ENCODE measurements around the gene ZC3H12A.

Gene ZC3H12A

DNA sequence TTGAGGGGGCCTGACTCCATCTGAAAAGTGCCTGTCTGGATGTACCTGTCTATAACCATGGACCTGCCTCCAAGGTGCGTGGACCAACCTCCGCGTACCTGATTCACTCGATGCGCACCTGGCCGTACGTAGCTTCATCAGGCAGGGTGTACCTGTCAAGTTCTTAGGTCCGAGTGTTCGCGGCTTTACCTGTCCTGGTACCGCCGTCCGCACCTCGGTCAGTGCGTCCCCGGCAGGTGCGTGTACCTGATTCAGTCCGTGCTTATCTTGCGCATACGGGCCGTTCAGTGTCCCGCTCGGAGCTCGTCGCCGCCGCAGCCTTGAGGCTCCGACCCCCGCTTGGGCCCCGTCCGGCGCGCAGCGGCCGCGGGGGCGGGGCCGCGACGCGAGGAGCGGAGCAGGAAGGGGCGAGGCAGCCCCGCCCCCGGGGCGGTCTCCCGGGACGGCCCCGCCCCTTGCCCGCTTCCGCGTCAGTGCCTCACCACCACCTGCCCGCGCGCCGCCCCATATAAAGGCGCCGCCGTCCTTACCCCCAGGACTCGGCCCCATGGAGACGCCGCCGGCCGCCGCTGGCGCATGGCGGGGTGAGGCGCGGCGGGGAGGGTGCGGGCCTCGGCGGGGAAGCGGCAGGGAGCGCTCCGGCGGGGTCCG lies at the start of gene ZC3H12A:
TSS of gene ZC3H12A (plus strand) at position 535 of the 651 bp plus-strand sequence. CDS start 917 bp downstream, outside the sequence.
- peak within 1 kb of the TSS; percentile 87 for H3K27ac ChIP-seq
- no peak for TF ChIP-seq ZFX (IDR thresholded peaks at IDR 0.05)
- TF ChIP-seq, protein P1, sequence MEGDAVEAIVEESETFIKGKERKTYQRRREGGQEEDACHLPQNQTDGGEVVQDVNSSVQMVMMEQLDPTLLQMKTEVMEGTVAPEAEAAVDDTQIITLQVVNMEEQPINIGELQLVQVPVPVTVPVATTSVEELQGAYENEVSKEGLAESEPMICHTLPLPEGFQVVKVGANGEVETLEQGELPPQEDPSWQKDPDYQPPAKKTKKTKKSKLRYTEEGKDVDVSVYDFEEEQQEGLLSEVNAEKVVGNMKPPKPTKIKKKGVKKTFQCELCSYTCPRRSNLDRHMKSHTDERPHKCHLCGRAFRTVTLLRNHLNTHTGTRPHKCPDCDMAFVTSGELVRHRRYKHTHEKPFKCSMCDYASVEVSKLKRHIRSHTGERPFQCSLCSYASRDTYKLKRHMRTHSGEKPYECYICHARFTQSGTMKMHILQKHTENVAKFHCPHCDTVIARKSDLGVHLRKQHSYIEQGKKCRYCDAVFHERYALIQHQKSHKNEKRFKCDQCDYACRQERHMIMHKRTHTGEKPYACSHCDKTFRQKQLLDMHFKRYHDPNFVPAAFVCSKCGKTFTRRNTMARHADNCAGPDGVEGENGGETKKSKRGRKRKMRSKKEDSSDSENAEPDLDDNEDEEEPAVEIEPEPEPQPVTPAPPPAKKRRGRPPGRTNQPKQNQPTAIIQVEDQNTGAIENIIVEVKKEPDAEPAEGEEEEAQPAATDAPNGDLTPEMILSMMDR (conservative IDR thresholded peaks at IDR 0.05), result no peak

DNA sequence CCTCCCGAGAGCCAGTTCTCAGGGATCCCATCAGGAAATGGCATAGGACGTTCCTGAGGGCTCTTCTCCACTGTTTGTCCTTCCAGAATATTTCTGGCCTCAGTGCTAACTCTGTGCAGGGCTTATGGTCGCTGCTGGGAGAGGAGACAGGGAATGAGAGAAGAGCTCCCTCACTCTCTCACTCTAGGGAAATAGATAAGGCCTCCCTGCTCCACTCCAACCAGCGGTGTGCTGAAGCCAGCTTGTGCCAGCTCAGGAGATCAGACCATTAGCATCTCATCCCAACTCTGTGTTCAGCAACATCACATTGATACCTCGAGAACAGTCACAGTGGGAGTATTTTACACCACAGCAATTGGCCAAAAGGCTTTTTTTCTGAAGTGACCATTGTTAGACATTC lies 49.2 kb upstream of the ZC3H12A start:
- TF ChIP-seq, protein P1 (conservative IDR thresholded peaks at IDR 0.05), result no peak
- TF ChIP-seq ZFX (IDR thresholded peaks at IDR 0.05), result no peak
- no peak overlapping the region for H3K27ac ChIP-seq

DNA sequence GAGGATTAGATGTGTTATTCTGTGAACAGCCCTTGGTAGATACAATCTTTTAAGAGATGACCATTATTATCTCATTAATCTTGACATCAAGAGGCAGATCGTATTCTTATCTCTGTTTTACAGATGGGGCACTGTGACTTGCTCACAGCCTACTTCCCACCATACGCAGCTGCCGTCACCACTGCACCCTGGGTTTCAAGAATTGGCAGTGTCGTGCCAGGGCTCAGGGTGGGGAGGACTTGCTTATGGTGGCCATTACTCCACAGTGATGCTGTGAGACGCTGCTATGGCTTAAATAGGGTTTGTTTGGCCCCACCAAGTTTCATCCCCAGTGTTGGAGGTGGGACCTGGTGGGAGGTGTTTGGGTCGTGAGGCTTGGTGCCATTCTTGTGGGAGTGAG lies 45.4 kb upstream of the ZC3H12A start:
- H3K27ac ChIP-seq, result no peak overlapping the region
- TF ChIP-seq, protein P1 (conservative IDR thresholded peaks at IDR 0.05), result no peak
- TF ChIP-seq ZFX (IDR thresholded peaks at IDR 0.05), result no peak

DNA sequence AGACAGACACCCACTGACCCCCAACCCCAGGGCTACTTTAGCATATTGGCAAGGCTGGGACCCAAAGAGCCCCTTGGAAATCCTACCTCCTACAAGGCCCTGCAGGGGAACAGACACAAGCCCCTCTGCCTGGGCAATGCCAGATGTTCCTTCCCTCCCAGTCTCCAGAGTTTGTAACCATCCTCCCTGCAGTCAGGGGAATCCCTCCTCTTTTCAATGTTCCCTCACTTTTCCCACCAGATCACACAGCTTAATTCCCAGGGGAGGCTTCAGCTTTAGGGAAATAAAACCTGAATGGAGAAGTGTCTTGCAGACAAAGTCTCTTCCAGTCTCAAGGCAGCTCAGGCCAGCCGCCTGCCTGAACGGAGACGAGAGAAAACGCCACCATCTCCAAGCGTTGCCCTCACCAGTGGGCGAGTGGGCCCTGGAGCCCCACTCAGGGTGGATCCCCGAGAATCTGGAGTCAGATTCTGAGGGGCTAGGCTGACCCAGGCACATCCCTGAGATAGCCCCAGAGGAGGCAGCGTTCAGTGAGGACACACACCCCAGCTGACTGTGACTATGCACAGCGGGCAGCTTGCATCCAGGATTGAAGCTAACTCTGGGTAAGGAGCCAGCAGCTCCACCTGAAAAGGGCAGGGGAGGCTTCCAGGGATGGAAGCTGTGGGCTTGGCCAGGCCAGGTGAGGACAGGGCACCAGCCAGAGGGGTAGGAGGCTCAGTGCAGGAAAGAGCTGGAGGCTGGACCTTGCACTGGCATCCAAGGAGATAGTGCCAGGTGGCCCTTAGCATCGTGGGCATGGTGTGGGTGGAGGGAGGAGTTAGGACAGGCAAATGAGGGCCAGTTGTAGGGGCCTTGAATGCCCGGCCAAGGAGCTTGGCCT lies 44.0 kb upstream of the ZC3H12A start:
- TF ChIP-seq ZFX (IDR thresholded peaks at IDR 0.05), result no peak
- TF ChIP-seq, protein P1 (conservative IDR thresholded peaks at IDR 0.05), result no peak
- no peak overlapping the region for H3K27ac ChIP-seq

DNA sequence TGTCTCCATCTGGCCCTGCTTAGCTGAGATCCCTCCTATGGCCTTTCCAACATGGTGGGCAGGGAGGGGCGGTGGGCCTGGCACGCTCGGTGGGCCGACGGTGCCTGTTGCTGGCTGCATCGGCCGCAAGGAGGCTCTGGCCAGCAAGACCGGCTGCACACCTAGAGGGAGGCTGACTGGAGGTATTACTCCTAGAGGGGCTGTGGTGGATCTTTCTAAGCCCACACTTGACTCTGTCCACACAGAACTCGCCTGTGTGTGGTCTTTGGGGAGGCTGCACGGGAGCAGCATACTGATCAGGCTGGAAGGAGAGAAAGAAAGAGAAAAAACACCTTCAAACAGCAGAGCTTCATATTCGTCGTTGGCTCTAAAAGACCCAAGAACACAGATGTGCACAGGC lies 41.7 kb upstream of the ZC3H12A start:
- no peak overlapping the region for H3K27ac ChIP-seq
- TF ChIP-seq, protein P1 (conservative IDR thresholded peaks at IDR 0.05), result no peak
- no peak for TF ChIP-seq ZFX (IDR thresholded peaks at IDR 0.05)

DNA sequence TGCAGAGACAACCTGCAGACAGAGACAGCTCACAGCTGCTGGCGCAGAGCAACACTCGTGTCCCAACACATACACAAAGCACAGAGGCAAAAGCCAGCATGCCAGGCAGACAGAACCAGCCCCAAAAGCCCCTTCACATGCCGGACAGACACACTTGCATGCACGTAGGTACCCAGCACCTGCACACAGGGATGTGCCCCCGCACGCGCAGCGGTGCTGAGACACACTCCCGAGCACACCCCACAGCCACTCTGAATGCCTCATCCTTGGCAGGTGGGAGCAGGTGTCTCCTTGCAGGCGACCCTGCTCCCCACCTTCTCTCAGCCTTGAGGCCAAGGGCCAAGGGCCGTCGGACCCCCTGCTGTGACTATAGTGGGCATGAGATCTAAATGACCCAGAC lies 41.2 kb upstream of the ZC3H12A start:
- TF ChIP-seq, protein P1 (conservative IDR thresholded peaks at IDR 0.05), result no peak
- TF ChIP-seq ZFX (IDR thresholded peaks at IDR 0.05), result no peak
- no peak overlapping the region for H3K27ac ChIP-seq

Data from C4-2B (cell line).